HFFc6 (cell line): ENCODE results near the gene WAS. TPM values are rescaled to one million over a fixed set of nuclear protein-coding genes. Genes with fewer than 3 reads are reported as not detected.

Source experiments
- DNase-seq: peaks from one replicate; pipeline ENCODE4 v3.0.0-alpha.2; 2018
- H3K27ac Mint-ChIP-seq: 2 replicates; pipeline ENCODE4 v1.8.0; 2020; ENCODE audit warnings: mild to moderate bottlenecking, mixed read lengths
- H3K27me3 Mint-ChIP-seq: 2 replicates; pipeline ENCODE4 v1.8.0; 2021; ENCODE audit warnings: mild to moderate bottlenecking, moderate library complexity, mixed read lengths; ENCODE audit not compliant: insufficient read depth
- H3K36me3 Mint-ChIP-seq: 2 replicates; pipeline ENCODE4 v1.8.0; 2021; ENCODE audit warnings: low read depth, mixed read lengths
- H3K4me1 Mint-ChIP-seq: 2 replicates; pipeline ENCODE4 v1.8.0; 2020; ENCODE audit warnings: low read depth, mixed read lengths
- H3K4me3 Mint-ChIP-seq: 2 replicates; pipeline ENCODE4 v1.8.0; 2020; ENCODE audit warnings: mild to moderate bottlenecking, moderate library complexity, mixed read lengths
- H3K9me3 Mint-ChIP-seq: 2 replicates; pipeline ENCODE4 v1.8.0; 2020; ENCODE audit warnings: mild to moderate bottlenecking, mixed read lengths
- total RNA-seq, 6 experiments: library from RNA; stranded (reverse); fragmentation: NEBNext Ultra II Directional; extraction: Animal tissue kit (Norgen Biotek cat#: 25700); gene quantifications; 2 replicates in 1 of 6; 3 replicates in 5 of 6; pipeline ENCODE4 v1.2.3, GENCODE V29; 2021
- TF ChIP-seq, protein P1 (sequence below): fragments of 200-600 bp; sonication (generic); IDR thresholded peaks from 2 replicates; pipeline ENCODE4 v1.5.0; 2021; ENCODE audit warnings: antibody characterized with exemption, mild to moderate bottlenecking

Gene WAS
- total RNA-seq, 6 experiments from 2014 or later, result 0.69 TPM; not detected in 5

DNA sequence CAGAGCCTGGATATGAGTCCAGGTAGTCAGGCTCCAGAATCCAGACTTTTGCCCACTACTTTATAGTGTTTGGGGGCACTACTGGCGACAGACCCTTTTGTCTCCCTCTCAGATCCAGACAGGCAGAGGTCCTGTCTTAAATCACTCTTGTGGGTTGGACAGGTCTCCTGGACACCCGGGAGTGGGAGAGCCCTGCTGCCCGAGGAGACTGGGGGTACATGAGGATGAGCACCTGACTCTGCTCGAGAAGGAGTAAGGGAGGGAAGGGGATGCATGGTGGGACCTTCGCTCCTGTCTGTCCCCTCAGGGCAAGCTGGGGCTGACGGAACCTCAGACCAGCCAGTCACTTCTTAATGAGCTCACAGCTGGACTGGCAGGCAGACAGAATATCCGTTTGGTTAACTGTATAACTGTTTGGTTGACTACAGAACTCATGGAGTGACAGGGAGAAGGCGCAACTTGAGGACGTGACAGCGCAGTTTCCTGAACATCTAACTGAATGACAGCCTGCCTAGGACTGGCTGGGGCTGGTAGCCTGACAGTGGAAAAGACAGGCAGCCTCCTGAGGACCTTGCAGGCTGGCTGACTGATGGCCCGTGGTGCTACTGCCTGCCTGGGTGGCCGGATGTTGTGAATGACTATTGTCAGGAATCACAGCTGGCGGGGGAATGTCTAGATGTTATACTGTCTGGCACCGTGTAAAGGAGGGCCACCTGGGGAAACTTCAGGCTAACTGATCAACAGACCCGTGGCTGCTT, 11.4 kb downstream of the WAS start:
- Mint-ChIP-seq H3K27me3 (no peaks in the 10 kb centered on the region; the same call in 1 of the 2 replicates), H3K27ac (peak overlapping the region; percentile 91), H3K4me1 (peaks cover 26% of the 10 kb centered on the region), H3K9me3 (no peaks in the 10 kb centered on the region), H3K36me3 (peaks cover 5% of the 10 kb centered on the region; the same call in 1 of the 2 replicates), H3K4me3 (no peak overlapping the region; the same call in 1 of the 2 replicates)
- no peak for DNase-seq
- TF ChIP-seq, protein P1, sequence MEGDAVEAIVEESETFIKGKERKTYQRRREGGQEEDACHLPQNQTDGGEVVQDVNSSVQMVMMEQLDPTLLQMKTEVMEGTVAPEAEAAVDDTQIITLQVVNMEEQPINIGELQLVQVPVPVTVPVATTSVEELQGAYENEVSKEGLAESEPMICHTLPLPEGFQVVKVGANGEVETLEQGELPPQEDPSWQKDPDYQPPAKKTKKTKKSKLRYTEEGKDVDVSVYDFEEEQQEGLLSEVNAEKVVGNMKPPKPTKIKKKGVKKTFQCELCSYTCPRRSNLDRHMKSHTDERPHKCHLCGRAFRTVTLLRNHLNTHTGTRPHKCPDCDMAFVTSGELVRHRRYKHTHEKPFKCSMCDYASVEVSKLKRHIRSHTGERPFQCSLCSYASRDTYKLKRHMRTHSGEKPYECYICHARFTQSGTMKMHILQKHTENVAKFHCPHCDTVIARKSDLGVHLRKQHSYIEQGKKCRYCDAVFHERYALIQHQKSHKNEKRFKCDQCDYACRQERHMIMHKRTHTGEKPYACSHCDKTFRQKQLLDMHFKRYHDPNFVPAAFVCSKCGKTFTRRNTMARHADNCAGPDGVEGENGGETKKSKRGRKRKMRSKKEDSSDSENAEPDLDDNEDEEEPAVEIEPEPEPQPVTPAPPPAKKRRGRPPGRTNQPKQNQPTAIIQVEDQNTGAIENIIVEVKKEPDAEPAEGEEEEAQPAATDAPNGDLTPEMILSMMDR, result no peak

DNA sequence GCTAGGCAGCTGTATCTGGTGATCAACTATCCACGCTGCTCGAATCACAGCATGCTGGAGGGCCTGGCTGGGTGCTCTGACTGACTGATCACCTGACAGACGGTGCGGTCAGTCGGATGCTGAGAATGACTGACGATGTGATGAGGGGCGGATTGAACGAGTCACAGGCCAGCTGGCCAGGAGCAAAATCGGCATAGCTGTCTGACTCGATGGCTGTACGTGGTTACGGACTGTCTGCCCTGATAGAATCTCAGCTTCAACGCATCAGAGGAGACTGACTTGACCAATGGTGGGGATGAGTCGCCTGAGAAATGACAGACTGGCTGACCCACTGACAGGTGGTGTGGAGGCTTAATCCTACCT, 11.9 kb downstream of the WAS start:
- H3K27me3 Mint-ChIP-seq, result no peaks in the 10 kb centered on the region; the same call in 1 of the 2 replicates
- peak overlapping the region; percentile 93 for H3K4me3 Mint-ChIP-seq
- H3K4me1 Mint-ChIP-seq, result peaks cover 26% of the 10 kb centered on the region
- TF ChIP-seq, protein P1, result no peak
- DNase-seq, result no peak
- H3K9me3 Mint-ChIP-seq, result no peaks in the 10 kb centered on the region
- H3K36me3 Mint-ChIP-seq, result peaks cover 5% of the 10 kb centered on the region; the same call in 1 of the 2 replicates
- H3K27ac Mint-ChIP-seq, result peak overlapping the region; percentile 91

DNA sequence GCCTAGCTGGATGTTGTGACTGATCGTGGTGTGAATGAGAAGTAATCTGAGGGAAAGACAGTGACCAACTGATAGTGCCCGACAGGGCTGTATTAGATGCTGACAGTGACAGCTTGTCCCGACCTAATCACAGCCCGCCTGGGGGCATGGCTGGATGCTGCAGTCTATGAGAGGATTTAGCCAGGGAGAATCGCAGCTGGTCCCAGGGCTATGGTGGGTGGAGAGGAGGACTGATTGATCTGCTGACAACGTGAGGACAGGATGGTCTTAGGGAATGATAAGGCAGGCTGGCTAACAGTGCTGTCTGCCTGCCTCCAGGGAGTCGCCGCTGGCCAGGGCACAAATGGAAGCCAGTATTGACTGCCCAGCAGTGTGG, 12.3 kb downstream of the WAS start:
- Mint-ChIP-seq H3K9me3 (no peaks in the 10 kb centered on the region), H3K27me3 (no peaks in the 10 kb centered on the region; the same call in 1 of the 2 replicates), H3K27ac (peak overlapping the region; percentile 91), H3K4me1 (peaks cover 26% of the 10 kb centered on the region), H3K4me3 (peak overlapping the region; percentile 93), H3K36me3 (peaks cover 5% of the 10 kb centered on the region; the same call in 1 of the 2 replicates)
- DNase-seq, result no peak
- TF ChIP-seq, protein P1, result no peak

DNA sequence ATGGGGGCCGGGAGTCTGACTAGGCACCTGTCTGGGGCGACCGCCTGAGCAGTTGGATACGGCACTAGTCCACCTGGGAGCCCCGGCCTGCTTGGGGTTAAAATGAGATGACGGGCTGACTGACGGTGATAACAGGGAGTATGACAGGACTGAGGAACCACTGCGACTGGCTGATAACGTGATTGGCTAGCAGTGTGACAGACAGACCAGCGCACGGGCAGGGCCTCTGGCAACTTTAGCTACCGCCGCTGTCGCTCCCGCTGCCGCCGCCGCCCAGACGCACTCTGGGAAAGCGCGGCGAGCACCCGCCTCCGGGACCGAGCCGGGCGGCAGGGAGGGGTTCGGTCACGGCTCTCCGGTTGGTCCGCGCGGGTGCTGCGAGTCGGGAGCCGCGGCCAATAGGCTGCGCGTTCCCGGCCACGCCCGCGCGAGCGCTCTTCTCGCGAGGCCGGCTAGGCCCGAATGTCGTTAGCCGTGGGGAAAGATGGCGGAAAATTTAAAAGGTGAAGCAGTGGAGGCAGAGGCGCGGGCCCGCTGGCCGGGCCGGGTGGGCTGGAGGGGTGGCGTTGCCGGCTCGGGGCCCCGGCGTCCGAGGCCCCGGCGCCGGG, 12.8 kb downstream of the WAS start, which contains the start of gene SUV39H1:
TSS of gene SUV39H1 (plus strand) at position 434 of the 608 bp plus-strand sequence. CDS start at position 485, 51 bp downstream.
- peak; percentile 82 for DNase-seq
- no peaks in the 10 kb centered on the region for H3K9me3 Mint-ChIP-seq
- H3K4me3 Mint-ChIP-seq, result peak within 1 kb of the TSS; percentile 94
- peak within 1 kb of the TSS; percentile 92 for H3K27ac Mint-ChIP-seq
- peaks cover 26% of the 10 kb centered on the region for H3K4me1 Mint-ChIP-seq
- H3K27me3 Mint-ChIP-seq, result no peaks in the 10 kb centered on the region; the same call in 1 of the 2 replicates
- H3K36me3 Mint-ChIP-seq, result peaks cover 5% of the 10 kb centered on the region; the same call in 1 of the 2 replicates
- TF ChIP-seq, protein P1, result no peak

DNA sequence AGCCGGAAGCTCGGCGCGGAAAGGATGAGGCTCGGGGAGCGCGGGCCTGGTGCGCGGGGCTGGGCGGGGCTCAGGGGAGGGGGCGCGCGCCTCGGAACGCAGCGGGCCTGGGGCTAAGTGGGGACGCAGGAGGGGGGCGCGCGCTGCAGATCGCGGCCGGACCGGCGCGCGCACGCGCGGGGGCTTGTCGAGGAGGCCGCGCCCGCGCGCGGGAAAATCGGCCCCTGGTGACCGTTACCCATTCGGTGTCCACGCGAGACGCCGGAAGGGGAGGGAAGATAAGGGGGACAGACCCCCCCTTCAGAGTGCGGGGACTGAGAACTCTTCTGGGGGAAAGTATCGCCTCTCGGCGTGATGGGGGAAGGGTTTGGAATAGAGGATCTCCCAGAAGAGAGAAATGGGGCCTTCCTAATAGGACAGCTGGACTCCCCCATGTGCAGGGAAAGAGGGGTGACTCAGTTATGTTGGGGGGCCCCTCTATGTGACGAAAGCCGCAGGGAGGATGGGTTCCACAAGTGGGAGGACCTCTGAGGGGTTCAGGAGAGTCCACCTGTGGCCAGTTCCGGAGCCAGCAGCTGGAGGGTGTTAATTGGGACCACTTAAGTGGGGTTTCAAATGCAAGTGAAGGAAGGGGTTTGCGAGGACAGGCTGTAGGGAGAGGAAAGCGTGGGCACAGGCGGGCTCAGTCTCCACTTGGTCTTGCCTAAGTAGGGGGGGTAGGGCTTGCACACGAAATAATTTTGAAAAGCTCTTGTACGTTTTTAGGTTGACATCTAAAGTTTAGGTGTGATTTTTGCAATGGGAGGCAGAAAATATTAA, 13.5 kb downstream of the WAS start:
- no peaks in the 10 kb centered on the region for H3K9me3 Mint-ChIP-seq
- H3K27ac Mint-ChIP-seq, result peak overlapping the region; percentile 92
- H3K36me3 Mint-ChIP-seq, result peaks cover 5% of the 10 kb centered on the region; the same call in 1 of the 2 replicates
- no peaks in the 10 kb centered on the region; the same call in 1 of the 2 replicates for H3K27me3 Mint-ChIP-seq
- no peak for DNase-seq
- TF ChIP-seq, protein P1, result no peak
- H3K4me1 Mint-ChIP-seq, result peaks cover 26% of the 10 kb centered on the region
- H3K4me3 Mint-ChIP-seq, result peak overlapping the region; percentile 94
